K562 (cell line): ENCODE results near the gene CNNM4. TPM values are rescaled to one million over a fixed set of nuclear protein-coding genes. Genes with fewer than 3 reads are reported as not detected.

Experiments used
- BHLHE40 ChIP-seq: IDR thresholded peaks from 2 replicates; pipeline ENCODE4 v1.6.1; 2011; ENCODE audit warnings: low read length, improper control_type of control experiment
- CAMTA2 ChIP-seq: fragments of 250-450 bp; sonication (Bioruptor Pico); conservative IDR thresholded peaks from 2 replicates; pipeline ENCODE4 v1.5.1; 2022
- CHD2 ChIP-seq: IDR thresholded peaks from 2 replicates; pipeline ENCODE4 v1.6.1; 2011; ENCODE audit warnings: low read depth, low read length
- CSDE1 ChIP-seq, 2 experiments: fragments of 450-650 bp; IDR thresholded peaks; 2 replicates each; pipeline ENCODE4 v1.6.1; 2016; ENCODE audit warnings: mild to moderate bottlenecking in 1 of 2
- E2F8 ChIP-seq: fragments of 450-650 bp; IDR thresholded peaks from 2 replicates; pipeline ENCODE4 v1.7.1; 2018; ENCODE audit warnings: mild to moderate bottlenecking, low read depth; ENCODE audit not compliant: partially characterized antibody
- FOXJ2 ChIP-seq: fragments of 200-800 bp; sonication (Bioruptor generic); IDR thresholded peaks from 2 replicates; pipeline ENCODE4 v1.6.1; 2016; ENCODE audit warnings: missing genetic modification characterization, missing compliant biosample characterization
- ILF3 ChIP-seq: fragments of 450-650 bp; IDR thresholded peaks from 2 replicates; pipeline ENCODE4 v1.6.1; 2018; ENCODE audit warnings: antibody characterized with exemption, mild to moderate bottlenecking, moderate library complexity, borderline replicate concordance
- JUN ChIP-seq, 2 experiments: sonication (generic) in 1 of 2; formaldehyde crosslinking in 1 of 2; IDR thresholded peaks; 2 replicates each; pipeline versions ENCODE4 v1.6.1 to v1.8.0; 2012 to 2022; ENCODE audit warnings: borderline replicate concordance in 2 of 2, mild to moderate bottlenecking in 2 of 2, improper control_type of control experiment in 1 of 2, low read depth in 1 of 2, low read length in 1 of 2, missing genetic modification reagents in 1 of 2
- MAFG ChIP-seq: fragments of 450-650 bp; conservative IDR thresholded peaks from 2 replicates; pipeline ENCODE4 v1.6.1; 2016; ENCODE audit warnings: missing genetic modification characterization, missing compliant biosample characterization
- NEUROD1 ChIP-seq: fragments of 150-350 bp; IDR thresholded peaks from 2 replicates; pipeline ENCODE4 v1.6.1; 2014; ENCODE audit warnings: borderline replicate concordance, low read length, low read depth; ENCODE audit not compliant: partially characterized antibody
- NFYB ChIP-seq: IDR thresholded peaks from 2 replicates; pipeline ENCODE4 v1.6.1; 2011; ENCODE audit warnings: mild to moderate bottlenecking, moderate library complexity; ENCODE audit not compliant: insufficient read length; ENCODE audit errors: extremely low read depth
- PCBP2 ChIP-seq: fragments of 200-400 bp; formaldehyde crosslinking; IDR thresholded peaks from 2 replicates; pipeline ENCODE4 v1.6.1; 2018; ENCODE audit warnings: low read length, low read depth, mild to moderate bottlenecking, moderate library complexity; ENCODE audit not compliant: poor library complexity, severe bottlenecking
- POLR2B ChIP-seq: fragments of 450-650 bp; IDR thresholded peaks from 2 replicates; pipeline ENCODE4 v1.6.1; 2018; ENCODE audit warnings: low read depth; ENCODE audit not compliant: partially characterized antibody
- PPARD ChIP-seq: fragments of 250-450 bp; sonication (Bioruptor Pico); IDR thresholded peaks from 2 replicates; pipeline ENCODE4 v1.8.0; 2022; ENCODE audit warnings: inconsistent platforms, mild to moderate bottlenecking, moderate library complexity
- WHSC1 ChIP-seq: IDR thresholded peaks from one replicate; pipeline ENCODE4 v1.6.1; 2012; ENCODE audit warnings: low read length, control low read depth, inconsistent platforms
- YY1 ChIP-seq, 3 experiments: IDR thresholded peaks; 2 replicates each; pipeline ENCODE4 v1.6.1; 2011; ENCODE audit warnings: low read length in 2 of 3, mild to moderate bottlenecking in 2 of 3, moderate library complexity in 2 of 3, borderline replicate concordance in 1 of 3, control low read depth in 1 of 3, low read depth in 1 of 3; ENCODE audit not compliant: insufficient read depth in 3 of 3, insufficient replicate concordance in 2 of 3, control insufficient read depth in 1 of 3, insufficient read length in 1 of 3; ENCODE audit errors: extremely low read depth in 1 of 3
- ZBTB1 ChIP-seq: sonication (generic); formaldehyde crosslinking; IDR thresholded peaks from 2 replicates; pipeline ENCODE4 v1.8.1; 2023; ENCODE audit warnings: missing genetic modification reagents, low read depth, mild to moderate bottlenecking, borderline replicate concordance
- ZKSCAN8 ChIP-seq: fragments of 200-800 bp; sonication (Bioruptor generic); IDR thresholded peaks from 2 replicates; pipeline ENCODE4 v1.6.1; 2016; ENCODE audit warnings: missing genetic modification characterization, missing compliant biosample characterization
- ZNF431 ChIP-seq: sonication (generic); formaldehyde crosslinking; IDR thresholded peaks from 2 replicates; pipeline ENCODE4 v1.8.0; 2022; ENCODE audit warnings: mild to moderate bottlenecking, missing genetic modification reagents
- ZNF79 ChIP-seq: fragments of 250-450 bp; sonication (Bioruptor Pico); IDR thresholded peaks from 2 replicates; pipeline ENCODE4 v1.4.0; 2020; ENCODE audit warnings: low read depth, mild to moderate bottlenecking, moderate library complexity
- ZZZ3 ChIP-seq: fragments of 450-650 bp; IDR thresholded peaks from 2 replicates; pipeline ENCODE4 v1.6.1; 2016; ENCODE audit warnings: antibody characterized with exemption, mild to moderate bottlenecking, moderate library complexity
- polyA plus RNA-seq, 8 experiments: library from polyadenylated mRNA; depleted of rRNA in 4 of 8; stranded (reverse) in 5 of 8; unstranded in 3 of 8; fragments of >200 nt; fragmentation: Nextera tagmentation in 2 of 8; fragmentation: Illumina TruSeq in 1 of 8; extraction: Ambion mirVana in 2 of 8; extraction: Trizol in 1 of 8; gene quantifications; 2 replicates each; pipeline versions ENCODE4 v1.2.1 to v1.2.3, GENCODE V29; 2011 to 2014; ENCODE audit warnings: inconsistent platforms in 1 of 8, missing spikeins in 1 of 8
- total RNA-seq, 7 experiments: library from RNA; depleted of rRNA in 6 of 7; stranded (reverse); fragments of >200 nt in 6 of 7; fragmentation: Illumina TruSeq in 2 of 7; extraction: Trizol in 2 of 7; gene quantifications; 2 replicates each; pipeline versions ENCODE4 v1.2.1 to v1.2.3, GENCODE V29; 2011 to 2021; ENCODE audit warnings: low replicate concordance in 1 of 7
- TF ChIP-seq, protein P1 (sequence below): sonication (generic); formaldehyde crosslinking; IDR thresholded peaks from 2 replicates; pipeline ENCODE4 v1.9.0; 2022; ENCODE audit warnings: mild to moderate bottlenecking, missing genetic modification reagents
- TF ChIP-seq, protein P2 (sequence below): fragments of 450-650 bp; formaldehyde crosslinking; IDR thresholded peaks from 2 replicates; pipeline ENCODE4 v1.4.0; 2020; ENCODE audit warnings: mild to moderate bottlenecking, moderate library complexity

Gene CNNM4
- total and polyA plus RNA-seq, 9 of the 15 experiments (the other 6 are each of a cell fraction or from before 2014, with no cell fraction given), result 0.96 to 6.3 (median 2.8) TPM

DNA sequence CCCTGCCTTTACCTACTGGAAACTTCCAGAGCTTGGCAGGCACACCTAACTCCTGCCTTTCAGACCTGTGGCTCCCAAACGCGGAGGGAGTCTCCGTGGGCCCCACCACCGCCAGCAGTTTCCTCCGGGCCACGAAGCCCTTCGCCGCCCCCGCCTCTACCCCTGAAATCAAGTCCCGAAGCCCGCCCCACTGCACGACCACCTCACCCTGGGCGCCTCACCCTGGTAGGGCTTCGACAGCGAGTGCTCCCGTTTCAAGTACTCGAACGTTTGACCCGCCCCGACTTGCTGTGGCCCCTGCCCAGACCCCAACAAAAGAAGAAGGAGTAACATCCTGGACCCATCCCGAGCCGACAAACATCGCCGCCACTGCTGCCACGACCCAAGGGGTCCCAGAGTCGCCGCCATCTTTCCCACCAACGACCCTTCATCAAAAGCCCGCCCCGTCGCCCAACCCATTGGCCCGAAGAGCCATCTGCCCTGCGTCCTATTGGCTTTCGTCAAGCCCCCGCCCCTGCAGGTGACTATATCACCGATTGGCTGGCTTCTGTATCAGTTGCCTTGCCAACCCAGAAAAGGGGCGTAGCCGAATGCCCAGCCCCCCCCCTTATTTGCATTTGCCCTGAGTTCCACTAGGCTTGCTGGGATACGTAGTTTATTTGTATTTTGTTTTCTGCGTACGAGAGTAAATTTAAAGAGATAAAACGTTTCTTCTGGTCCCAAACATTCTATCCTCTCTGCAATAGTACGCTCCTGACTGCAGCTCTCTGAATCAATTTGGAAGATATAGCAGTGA lies 20.9 kb upstream of the CNNM4 start, which contains the start of gene LMAN2L (continued):
- TF ChIP-seq FOXJ2 (tag) (peak; percentile 63; the same call in 1 of the 2 replicates), NFYB (peak; percentile 85), ZZZ3 (no peak), BHLHE40 (peak; percentile 95), E2F8 (no peak), ZBTB1 (CRISPR knock-in tag) (no peak), PCBP2 (no peak), CAMTA2 (CRISPR knock-in tag) (no peak), MAFG (tag) (no peak), ZNF79 (CRISPR knock-in tag) (no peak), CSDE1 (IDR thresholded peaks at IDR 0.05) (peak in 1 of 2 experiments; percentile 79; a peak in 1 of 4 replicates), CHD2 (peak; percentile 72), ZKSCAN8 (CRISPR knock-in tag) (no peak), PPARD (CRISPR knock-in tag) (no peak), ZNF431 (CRISPR knock-in tag) (0 out of 2 replicates have a peak, but pooled peaks have one; percentile 28), ILF3 (no peak), WHSC1 (no peak), YY1 (IDR thresholded peaks at IDR 0.05; ENCODE audit: borderline replicate concordance in 1 of 3, control insufficient read depth in 1 of 3, extremely low read depth in 1 of 3, insufficient read depth in 3 of 3, insufficient read length in 1 of 3, insufficient replicate concordance in 2 of 3, low read depth in 1 of 3, low read length in 2 of 3) (peak; percentile 72 to 94 (median 92)), POLR2B (peak; percentile 58), JUN (IDR thresholded peaks at IDR 0.05; ENCODE audit: borderline replicate concordance, low read depth, low read length) (0 out of 2 replicates have a peak, but pooled peaks have one; percentile 15), JUN (CRISPR knock-in tag; IDR thresholded peaks at IDR 0.05; ENCODE audit: borderline replicate concordance) (no peak), NEUROD1 (peak; percentile 86)
- TF ChIP-seq, protein P1, sequence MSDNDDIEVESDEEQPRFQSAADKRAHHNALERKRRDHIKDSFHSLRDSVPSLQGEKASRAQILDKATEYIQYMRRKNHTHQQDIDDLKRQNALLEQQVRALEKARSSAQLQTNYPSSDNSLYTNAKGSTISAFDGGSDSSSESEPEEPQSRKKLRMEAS, result peak; percentile 48; the same call in 1 of the 2 replicates
- TF ChIP-seq, protein P2, sequence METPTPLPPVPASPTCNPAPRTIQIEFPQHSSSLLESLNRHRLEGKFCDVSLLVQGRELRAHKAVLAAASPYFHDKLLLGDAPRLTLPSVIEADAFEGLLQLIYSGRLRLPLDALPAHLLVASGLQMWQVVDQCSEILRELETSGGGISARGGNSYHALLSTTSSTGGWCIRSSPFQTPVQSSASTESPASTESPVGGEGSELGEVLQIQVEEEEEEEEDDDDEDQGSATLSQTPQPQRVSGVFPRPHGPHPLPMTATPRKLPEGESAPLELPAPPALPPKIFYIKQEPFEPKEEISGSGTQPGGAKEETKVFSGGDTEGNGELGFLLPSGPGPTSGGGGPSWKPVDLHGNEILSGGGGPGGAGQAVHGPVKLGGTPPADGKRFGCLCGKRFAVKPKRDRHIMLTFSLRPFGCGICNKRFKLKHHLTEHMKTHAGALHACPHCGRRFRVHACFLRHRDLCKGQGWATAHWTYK, result no peak
